ENCODE measurements around the gene TGFB1I1.
"Not testable (repeated sequence)": the region's sequence is repeated elsewhere in the genome, so short reads cannot be mapped to it uniquely, and the experiment has no call there.

TGFB1I1 gene

GRCh38 chr16:31523768-31524167 lies 51.8 kb downstream of the TGFB1I1 start:
- DNase-seq = not testable (repeated sequence)

- DNase-seq = no peak
These were observed 53.2 kb downstream of the TGFB1I1 start for GRCh38 chr16:31525113-31525512.
